NT2/D1 (cell line): Measurements from ENCODE around the gene L3MBTL3.
"Not testable (repeated sequence)": the region's sequence is repeated elsewhere in the genome, so short reads cannot be mapped to it uniquely, and the experiment has no call there.

Source experiments
- SUZ12 ChIP-seq: IDR thresholded peaks from 2 replicates; pipeline ENCODE4 v1.6.1; 2011; ENCODE audit not compliant: insufficient read length, insufficient read depth; ENCODE audit errors: extremely low read depth
- ZNF274 ChIP-seq: IDR thresholded peaks from 2 replicates; pipeline ENCODE4 v1.6.1; 2011; ENCODE audit warnings: mild to moderate bottlenecking, low read depth, low read length

DNA sequence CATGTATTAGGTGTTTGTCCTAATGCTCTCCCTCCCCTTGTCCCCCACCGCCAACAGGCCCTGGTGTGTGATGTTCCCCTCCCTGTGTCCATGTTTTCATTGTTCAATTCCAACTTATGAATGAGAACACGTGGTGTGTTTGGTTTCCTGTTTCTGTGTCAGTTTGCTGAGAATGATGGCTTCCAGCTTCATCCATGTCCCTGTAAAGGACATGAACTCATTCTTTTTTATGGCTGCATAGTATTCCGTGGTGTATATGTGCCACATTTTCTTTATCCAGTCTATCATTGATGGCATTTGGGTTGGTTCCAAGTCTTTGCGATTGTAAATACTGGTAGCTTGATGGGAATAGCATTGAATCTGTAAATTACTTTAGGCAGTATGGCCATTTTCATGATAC, 151.8 kb downstream of the L3MBTL3 start:
- not testable (repeated sequence) for TF ChIP-seq SUZ12, ZNF274
